Measurements from ENCODE around the gene ZSCAN18.

The ZSCAN18 gene

GRCh38 chr19:58046856-58047255 lies 51.2 kb downstream of the ZSCAN18 start:
- no peak overlapping the region for H3K27ac ChIP-seq (ENCODE audit: poor library complexity, severe bottlenecking)
- no peak for TF ChIP-seq CTCF (IDR thresholded peaks at IDR 0.05; ENCODE audit: poor library complexity, severe bottlenecking)
- no peak overlapping the region for H3K4me3 ChIP-seq (ENCODE audit: severe bottlenecking)
- H3K9me3 ChIP-seq (ENCODE audit: severe bottlenecking) = peaks cover 4% of the 10 kb centered on the region
- H3K36me3 ChIP-seq (ENCODE audit: low read depth) = no peaks in the 10 kb centered on the region
- DNase-seq (ENCODE audit: low spot score) = no peak
- ATAC-seq (ENCODE audit: low read depth) = no peak
- no peaks in the 10 kb centered on the region for H3K4me1 ChIP-seq (ENCODE audit: insufficient read depth, poor library complexity, severe bottlenecking)
- no peaks in the 10 kb centered on the region for H3K27me3 ChIP-seq (ENCODE audit: insufficient read depth, poor library complexity, severe bottlenecking)

- Histone ChIP-seq H3K9me3 (ENCODE audit: severe bottlenecking) (peaks cover 6% of the 10 kb centered on the region), H3K27me3 (ENCODE audit: insufficient read depth, poor library complexity, severe bottlenecking) (no peaks in the 10 kb centered on the region), H3K27ac (ENCODE audit: poor library complexity, severe bottlenecking) (no peak overlapping the region), H3K36me3 (ENCODE audit: low read depth) (no peaks in the 10 kb centered on the region), H3K4me1 (ENCODE audit: insufficient read depth, poor library complexity, severe bottlenecking) (no peaks in the 10 kb centered on the region), H3K4me3 (ENCODE audit: severe bottlenecking) (no peak overlapping the region)
- TF ChIP-seq CTCF (IDR thresholded peaks at IDR 0.05; ENCODE audit: poor library complexity, severe bottlenecking) = no peak
- DNase-seq (ENCODE audit: low spot score) (no peak), ATAC-seq (ENCODE audit: low read depth) (no peak)
These were observed 52.5 kb downstream of the ZSCAN18 start for GRCh38 chr19:58045411-58046050.

GRCh38 chr19:58044886-58045285 lies 53.1 kb downstream of the ZSCAN18 start:
- H3K9me3 ChIP-seq (ENCODE audit: severe bottlenecking) = peaks cover 6% of the 10 kb centered on the region
- DNase-seq (ENCODE audit: low spot score) (no peak), ATAC-seq (ENCODE audit: low read depth) (no peak)
- H3K36me3 ChIP-seq (ENCODE audit: low read depth) = no peaks in the 10 kb centered on the region
- TF ChIP-seq CTCF (IDR thresholded peaks at IDR 0.05; ENCODE audit: poor library complexity, severe bottlenecking) = no peak
- no peak overlapping the region for H3K27ac ChIP-seq (ENCODE audit: poor library complexity, severe bottlenecking)
- no peaks in the 10 kb centered on the region for H3K27me3 ChIP-seq (ENCODE audit: insufficient read depth, poor library complexity, severe bottlenecking)
- H3K4me1 ChIP-seq (ENCODE audit: insufficient read depth, poor library complexity, severe bottlenecking) = no peaks in the 10 kb centered on the region
- H3K4me3 ChIP-seq (ENCODE audit: severe bottlenecking) = no peak overlapping the region

GRCh38 chr19:58044391-58044790 lies 53.6 kb downstream of the ZSCAN18 start:
- H3K27me3 ChIP-seq (ENCODE audit: insufficient read depth, poor library complexity, severe bottlenecking) = no peaks in the 10 kb centered on the region
- H3K27ac ChIP-seq (ENCODE audit: poor library complexity, severe bottlenecking) = no peak overlapping the region
- DNase-seq (ENCODE audit: low spot score) (no peak), ATAC-seq (ENCODE audit: low read depth) (no peak)
- TF ChIP-seq CTCF (IDR thresholded peaks at IDR 0.05; ENCODE audit: poor library complexity, severe bottlenecking) = no peak
- H3K4me1 ChIP-seq (ENCODE audit: insufficient read depth, poor library complexity, severe bottlenecking) = no peaks in the 10 kb centered on the region
- peaks cover 6% of the 10 kb centered on the region for H3K9me3 ChIP-seq (ENCODE audit: severe bottlenecking)
- no peaks in the 10 kb centered on the region for H3K36me3 ChIP-seq (ENCODE audit: low read depth)
- H3K4me3 ChIP-seq (ENCODE audit: severe bottlenecking) = no peak overlapping the region

GRCh38 chr19:58042495-58043340 lies 55.3 kb downstream of the ZSCAN18 start:
- TF ChIP-seq CTCF (IDR thresholded peaks at IDR 0.05; ENCODE audit: poor library complexity, severe bottlenecking) = no peak
- no peak overlapping the region for H3K27ac ChIP-seq (ENCODE audit: poor library complexity, severe bottlenecking)
- no peak for ATAC-seq (ENCODE audit: low read depth)
- no peaks in the 10 kb centered on the region for H3K36me3 ChIP-seq (ENCODE audit: low read depth)
- H3K4me3 ChIP-seq (ENCODE audit: severe bottlenecking) = no peak overlapping the region
- H3K27me3 ChIP-seq (ENCODE audit: insufficient read depth, poor library complexity, severe bottlenecking) = no peaks in the 10 kb centered on the region
- peaks cover 7% of the 10 kb centered on the region for H3K9me3 ChIP-seq (ENCODE audit: severe bottlenecking)
- no peak for DNase-seq (ENCODE audit: low spot score)
- H3K4me1 ChIP-seq (ENCODE audit: insufficient read depth, poor library complexity, severe bottlenecking) = no peaks in the 10 kb centered on the region

All from RWPE2 (cell line).